Naive B cell (primary cell): ENCODE data around the gene SLC48A1. TPM values are rescaled to one million over a fixed set of nuclear protein-coding genes. Genes with fewer than 3 reads are reported as not detected.

ENCODE experiments used
- ATAC-seq, 2 donors: fragments of 150-1000 bp; cut with Tn5 transposase; 2 replicates each; pipeline ENCODE4 v1.10.0; 2021; ENCODE audit warnings: low read depth in 2 of 2, mild to moderate bottlenecking in 2 of 2, moderate library complexity in 2 of 2
- DNase-seq: peaks from one replicate; pipeline ENCODE4 v3.0.0; 2022
- H3K27ac Mint-ChIP-seq, 6 donors: one replicate each; pipeline ENCODE4 v1.8.0; 2020 to 2022; ENCODE audit warnings: mild to moderate bottlenecking in 6 of 6, mixed read lengths in 6 of 6, moderate library complexity in 5 of 6, inconsistent platforms in 2 of 6
- H3K27me3 Mint-ChIP-seq, 3 donors: one replicate each; pipeline ENCODE4 v1.8.0; 2021 to 2022; ENCODE audit warnings: mixed read lengths in 3 of 3, mild to moderate bottlenecking in 1 of 3
- H3K36me3 Mint-ChIP-seq, 2 donors: one replicate each; pipeline ENCODE4 v1.8.0; 2020 to 2022; ENCODE audit warnings: mixed read lengths in 2 of 2, inconsistent platforms in 1 of 2, mild to moderate bottlenecking in 1 of 2
- H3K4me1 Mint-ChIP-seq, 3 donors: one replicate each; pipeline ENCODE4 v1.8.0; 2020 to 2022; ENCODE audit warnings: mixed read lengths in 3 of 3, inconsistent platforms in 1 of 3, mild to moderate bottlenecking in 1 of 3, moderate library complexity in 1 of 3
- H3K4me3 Mint-ChIP-seq, 8 donors: one replicate each; pipeline ENCODE4 v1.8.0; 2020 to 2022; ENCODE audit warnings: mild to moderate bottlenecking in 8 of 8, mixed read lengths in 8 of 8, moderate library complexity in 8 of 8, inconsistent platforms in 2 of 8
- H3K9me3 Mint-ChIP-seq, 7 donors: one replicate each; pipeline ENCODE4 v1.8.0; 2020 to 2022; ENCODE audit warnings: mixed read lengths in 7 of 7, mild to moderate bottlenecking in 5 of 7, inconsistent platforms in 2 of 7, moderate library complexity in 1 of 7
- polyA plus RNA-seq, 6 donors: library from polyadenylated mRNA; unstranded; fragments of 300-500 nt; fragmentation: Illumina TruSeq; gene quantifications; one replicate each; pipeline ENCODE4 v1.2.3, GENCODE V29; 2021; ENCODE audit warnings: low read depth in 6 of 6

SLC48A1 gene
- polyA plus RNA-seq, 6 donors from 2014 or later = 12.2 to 18.3 (median 13.9) TPM

DNA sequence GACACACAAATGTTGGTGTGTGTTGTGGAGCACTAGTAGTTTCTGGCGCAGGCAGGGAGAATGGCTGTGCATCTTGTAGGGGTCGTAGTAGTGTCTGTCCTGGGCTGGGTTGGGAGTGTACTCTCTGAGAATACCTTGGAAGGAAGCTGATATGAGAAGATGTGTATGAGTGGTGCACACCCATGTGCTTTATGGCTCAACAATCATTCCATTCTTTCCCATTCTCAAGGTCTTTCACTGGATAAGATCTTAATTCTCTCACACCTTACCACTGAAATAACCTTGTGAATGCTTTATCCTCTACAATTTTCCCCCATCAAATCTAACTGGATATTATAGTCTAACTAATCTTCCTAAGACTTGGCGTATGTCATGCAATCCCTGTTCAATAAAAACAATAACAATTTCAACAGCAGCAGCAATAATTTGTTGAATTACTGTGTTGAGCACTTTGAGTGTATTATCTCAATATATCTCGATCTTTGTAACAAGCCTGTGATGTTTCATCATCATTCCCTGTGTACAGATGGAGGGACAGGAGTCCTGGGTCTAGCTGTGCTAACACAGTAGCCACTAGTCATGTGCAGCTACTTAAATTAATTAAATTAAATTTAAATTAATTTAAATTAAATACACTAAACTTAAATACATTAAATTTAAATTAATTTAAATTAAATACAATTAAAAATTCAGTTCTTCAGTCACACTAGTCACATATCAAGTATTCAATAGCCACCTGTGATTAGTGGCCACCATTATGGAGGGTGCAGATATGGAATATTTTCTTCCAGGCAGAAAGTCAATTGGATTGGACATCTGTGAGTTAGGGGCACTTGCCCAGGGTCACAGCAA is 3.6 kb upstream of the SLC48A1 start:
- DNase-seq (no peak), ATAC-seq (no peak)
- Mint-ChIP-seq H3K27ac (no peak overlapping the region), H3K36me3 (no peaks in the 10 kb centered on the region), H3K4me1 (peaks cover 14 to 20% (median 14%) of the 10 kb centered on the region in 3 donors), H3K9me3 (no peaks in the 10 kb centered on the region), H3K4me3 (no peak overlapping the region), H3K27me3 (no peaks in the 10 kb centered on the region)

DNA sequence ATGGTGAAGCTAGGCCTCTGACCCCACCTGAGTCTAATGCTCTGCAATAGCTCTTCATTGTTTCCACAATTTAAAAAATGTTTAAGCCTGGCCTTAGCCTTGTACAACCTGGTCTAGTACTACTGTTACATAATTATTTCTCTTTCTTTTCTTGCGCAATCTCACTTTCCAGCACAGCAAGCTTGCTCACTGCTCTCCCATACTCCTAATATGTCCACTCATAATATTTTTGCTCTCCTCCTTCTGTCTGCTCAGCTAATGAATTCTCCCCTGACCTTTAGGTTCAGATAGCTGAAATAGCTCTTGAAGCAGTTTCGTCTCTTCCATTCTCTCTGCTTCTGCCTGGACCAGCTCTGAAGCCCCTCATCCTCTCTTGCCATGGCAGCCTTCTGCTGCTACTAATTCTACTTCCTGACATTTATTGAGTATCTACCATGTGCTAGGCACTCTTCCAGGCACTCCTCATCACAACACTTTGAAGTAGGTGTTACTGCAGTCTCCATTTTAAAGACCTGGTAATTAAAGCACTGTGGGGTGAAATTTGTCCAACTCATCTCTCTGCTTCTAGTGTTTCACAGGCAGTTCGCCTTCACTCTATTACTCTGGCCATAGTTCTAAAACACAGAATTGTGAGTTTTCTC is 2.8 kb upstream of the SLC48A1 start:
- Mint-ChIP-seq H3K9me3 (no peaks in the 10 kb centered on the region), H3K4me3 (no peak overlapping the region), H3K27me3 (no peaks in the 10 kb centered on the region), H3K27ac (no peak overlapping the region), H3K4me1 (peaks cover 17 to 27% (median 22%) of the 10 kb centered on the region in 3 donors), H3K36me3 (no peaks in the 10 kb centered on the region)
- DNase-seq (no peak), ATAC-seq (no peak)

DNA sequence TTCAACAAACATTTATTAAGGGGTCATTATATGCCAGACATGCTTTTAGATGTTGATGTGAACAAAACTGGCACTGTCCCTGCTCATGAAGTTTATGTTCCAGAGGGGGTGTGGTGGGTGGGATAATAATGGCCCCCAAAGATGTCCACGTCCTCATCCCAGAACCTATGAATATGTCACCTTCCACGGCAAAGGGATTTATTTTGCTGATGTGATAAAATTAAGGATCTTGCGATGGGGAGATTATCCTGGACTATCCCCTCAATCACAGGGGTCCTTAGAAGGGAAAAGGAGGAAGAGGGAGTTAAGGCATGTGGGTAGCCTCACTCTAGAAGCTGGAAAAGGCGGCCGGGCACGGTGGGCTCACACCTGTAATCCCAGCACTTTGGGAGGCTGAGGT is 1.7 kb upstream of the SLC48A1 start:
- H3K27me3 Mint-ChIP-seq = no peaks in the 10 kb centered on the region
- H3K4me3 Mint-ChIP-seq = peak overlapping the region in 7 of 8 donors; percentile 17 to 91 (median 43)
- H3K36me3 Mint-ChIP-seq = no peaks in the 10 kb centered on the region
- no peaks in the 10 kb centered on the region for H3K9me3 Mint-ChIP-seq
- peaks cover 17 to 38% (median 25%) of the 10 kb centered on the region in 3 donors for H3K4me1 Mint-ChIP-seq
- DNase-seq (no peak), ATAC-seq (no peak)
- no peak overlapping the region for H3K27ac Mint-ChIP-seq

DNA sequence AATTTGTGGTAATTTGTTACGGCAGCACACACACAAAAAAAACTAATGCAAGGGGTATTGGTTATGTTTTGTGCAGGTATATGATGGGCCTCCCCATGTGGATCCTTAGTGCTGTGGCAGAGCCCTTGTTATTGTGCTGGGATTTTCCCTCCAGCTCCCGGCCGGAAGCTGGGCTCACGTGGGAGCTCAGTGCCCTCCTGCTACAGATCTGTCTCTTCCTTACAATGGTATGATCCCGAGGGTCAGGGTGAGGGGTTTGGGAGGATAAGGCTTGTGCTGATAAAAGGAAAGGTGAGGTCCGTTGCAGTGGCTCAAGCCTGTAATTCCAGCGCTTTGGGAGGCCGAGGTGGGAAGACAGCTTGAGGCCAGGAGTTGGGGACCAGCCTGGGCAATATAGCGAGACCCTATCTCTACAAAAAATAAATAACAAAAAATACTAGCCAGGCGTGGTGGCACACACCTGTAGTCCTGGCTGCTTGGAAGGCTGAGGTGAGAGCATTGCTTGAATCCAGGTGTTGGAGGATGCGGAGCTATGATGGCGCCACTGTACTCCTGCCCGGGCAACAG is 861 bp upstream of the SLC48A1 start:
- Mint-ChIP-seq H3K36me3 (no peaks in the 10 kb centered on the region), H3K4me1 (peaks cover 17 to 39% (median 24%) of the 10 kb centered on the region in 3 donors), H3K4me3 (peak overlapping the region in 7 of 8 donors; percentile 79 to 94 (median 87)), H3K9me3 (no peaks in the 10 kb centered on the region), H3K27ac (peak overlapping the region in 5 of 6 donors; percentile 54 to 92 (median 84)), H3K27me3 (no peaks in the 10 kb centered on the region)
- ATAC-seq = no peak
- DNase-seq = no peak

DNA sequence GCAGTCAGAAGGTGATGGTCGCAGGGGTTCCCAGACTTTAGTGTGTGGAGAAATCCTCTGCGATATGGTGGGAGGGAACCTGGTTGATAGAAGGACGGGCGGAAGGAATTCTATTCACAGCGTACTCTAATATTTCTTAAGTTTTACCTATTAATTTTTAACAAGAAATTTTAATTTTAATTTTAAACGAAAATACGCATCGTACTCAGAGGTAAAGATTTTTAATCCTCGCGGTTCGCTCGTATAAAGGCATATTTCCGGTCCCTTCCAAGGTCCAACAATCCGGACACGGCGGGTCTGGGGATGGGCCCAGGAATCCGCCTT is 338 bp upstream of the SLC48A1 start:
- ATAC-seq = no peak
- Mint-ChIP-seq H3K27me3 (no peaks in the 10 kb centered on the region), H3K4me3 (peak overlapping the region in 7 of 8 donors; percentile 79 to 94 (median 89)), H3K4me1 (peaks cover 19 to 41% (median 24%) of the 10 kb centered on the region in 3 donors), H3K9me3 (no peaks in the 10 kb centered on the region), H3K27ac (peak overlapping the region in 5 of 6 donors; percentile 67 to 92 (median 84)), H3K36me3 (no peaks in the 10 kb centered on the region)
- no peak for DNase-seq

DNA sequence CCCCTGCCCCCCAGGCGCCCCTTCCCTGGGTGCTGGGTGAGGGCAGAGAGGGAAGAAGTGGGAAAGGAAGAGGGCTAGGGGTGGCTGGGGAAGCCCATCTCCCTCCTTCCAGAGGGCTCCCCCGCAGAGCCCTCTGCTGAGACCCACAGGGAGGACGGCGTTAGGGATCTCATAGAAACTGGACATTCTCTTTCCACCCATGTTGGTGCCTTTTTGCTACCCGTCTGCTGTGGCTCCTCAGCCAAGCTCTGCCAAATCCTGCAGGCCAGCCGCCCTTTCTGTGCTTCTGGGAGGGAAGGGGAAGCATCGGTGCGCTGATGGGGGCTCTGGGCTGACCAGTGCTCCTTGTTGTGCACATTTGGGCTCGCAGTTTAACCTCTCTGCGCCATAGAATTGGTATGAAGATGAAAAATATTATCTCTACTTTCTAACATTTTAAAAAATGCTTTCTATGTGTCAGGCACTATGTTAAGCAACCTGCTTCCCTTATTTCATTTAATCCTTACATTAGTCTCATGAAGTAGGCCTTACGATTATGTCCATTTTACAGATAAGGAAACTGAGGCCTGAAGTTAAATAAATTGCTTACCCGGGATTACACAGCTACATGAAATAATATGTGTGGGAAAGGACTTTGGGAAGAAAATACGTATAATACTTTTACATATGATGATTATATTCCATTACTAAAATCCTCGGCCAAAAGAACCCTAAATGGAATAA is 981 bp downstream of the SLC48A1 start:
- Mint-ChIP-seq H3K36me3 (no peaks in the 10 kb centered on the region), H3K9me3 (no peaks in the 10 kb centered on the region), H3K27me3 (no peaks in the 10 kb centered on the region), H3K27ac (peak overlapping the region; percentile 50 to 96 (median 72)), H3K4me1 (peaks cover 23 to 47% (median 31%) of the 10 kb centered on the region in 3 donors), H3K4me3 (peak overlapping the region; percentile 84 to 95 (median 91))
- no peak for ATAC-seq
- DNase-seq = no peak

DNA sequence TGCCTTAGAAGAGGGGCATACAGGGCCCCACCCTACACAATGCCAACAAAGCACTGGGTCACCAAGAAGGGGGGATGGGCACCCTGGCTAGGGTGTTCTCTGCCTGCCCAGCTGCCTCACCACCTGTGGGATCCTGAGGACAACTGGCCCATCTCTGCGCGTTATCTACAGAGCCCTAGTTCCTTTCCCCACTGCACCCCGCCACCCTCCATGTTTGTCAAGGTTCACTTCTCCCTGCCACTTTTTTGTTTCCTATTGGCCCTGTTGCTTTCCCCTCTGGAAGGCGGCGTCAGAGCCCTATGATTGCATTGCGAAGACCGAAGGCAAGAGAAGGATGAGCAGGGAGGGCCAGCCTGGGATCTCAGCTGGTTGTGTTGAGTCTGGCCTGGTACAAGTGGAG is 1.6 kb downstream of the SLC48A1 start:
- Mint-ChIP-seq H3K27me3 (no peaks in the 10 kb centered on the region), H3K4me3 (peak overlapping the region; percentile 32 to 95 (median 88)), H3K27ac (peak overlapping the region in 2 of 6 donors; percentile 22 to 72), H3K36me3 (no peaks in the 10 kb centered on the region), H3K9me3 (no peaks in the 10 kb centered on the region), H3K4me1 (peaks cover 27 to 53% (median 37%) of the 10 kb centered on the region in 3 donors)
- DNase-seq (no peak), ATAC-seq (no peak)

DNA sequence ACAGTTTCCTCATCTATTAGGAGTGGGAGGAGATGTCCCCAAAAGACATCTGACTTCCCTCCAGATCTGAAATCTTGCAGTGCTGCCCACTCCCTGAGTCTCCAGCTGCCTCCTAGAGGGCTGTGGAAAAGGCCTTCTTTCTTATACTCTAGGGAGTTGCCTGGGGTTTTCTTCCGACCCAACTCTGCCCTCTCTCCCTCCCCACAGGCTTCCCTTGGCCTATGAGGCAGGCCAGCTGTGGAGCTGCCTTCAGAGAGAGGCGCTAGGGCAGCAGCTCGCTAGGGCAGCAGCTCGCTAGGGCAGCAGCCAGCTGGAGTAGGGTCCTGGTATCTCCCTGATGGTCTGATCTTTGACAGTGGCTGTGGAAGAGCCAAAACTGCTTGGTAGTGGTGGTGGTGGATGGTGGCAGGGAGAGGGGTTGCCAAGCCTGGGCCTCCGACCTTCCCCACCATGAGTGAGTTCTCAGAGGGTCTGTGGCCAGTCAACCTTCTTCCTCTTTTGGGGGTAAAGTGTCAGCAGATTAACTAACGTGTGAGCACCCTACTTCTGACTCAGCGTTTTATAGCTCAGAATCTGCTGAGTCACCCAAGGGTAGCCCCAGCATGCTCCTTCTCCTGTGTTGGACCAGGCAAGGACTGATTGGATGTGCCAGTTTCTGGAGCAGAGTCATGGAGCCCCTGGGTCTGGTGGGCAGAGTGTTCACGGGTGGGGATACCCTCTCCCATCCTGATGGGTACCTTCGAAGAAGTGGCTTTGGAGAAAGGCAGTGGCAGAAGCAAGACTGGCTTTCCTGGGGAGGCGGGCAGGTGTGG is 2.3 kb downstream of the SLC48A1 start:
- ATAC-seq (no peak), DNase-seq (no peak)
- H3K4me3 Mint-ChIP-seq = peak overlapping the region in 6 of 8 donors; percentile 32 to 95 (median 75)
- peak overlapping the region in 2 of 6 donors; percentile 4 to 48 for H3K27ac Mint-ChIP-seq
- H3K36me3 Mint-ChIP-seq = no peaks in the 10 kb centered on the region
- no peaks in the 10 kb centered on the region for H3K9me3 Mint-ChIP-seq
- H3K27me3 Mint-ChIP-seq = no peaks in the 10 kb centered on the region
- H3K4me1 Mint-ChIP-seq = peaks cover 27 to 53% (median 37%) of the 10 kb centered on the region in 3 donors

DNA sequence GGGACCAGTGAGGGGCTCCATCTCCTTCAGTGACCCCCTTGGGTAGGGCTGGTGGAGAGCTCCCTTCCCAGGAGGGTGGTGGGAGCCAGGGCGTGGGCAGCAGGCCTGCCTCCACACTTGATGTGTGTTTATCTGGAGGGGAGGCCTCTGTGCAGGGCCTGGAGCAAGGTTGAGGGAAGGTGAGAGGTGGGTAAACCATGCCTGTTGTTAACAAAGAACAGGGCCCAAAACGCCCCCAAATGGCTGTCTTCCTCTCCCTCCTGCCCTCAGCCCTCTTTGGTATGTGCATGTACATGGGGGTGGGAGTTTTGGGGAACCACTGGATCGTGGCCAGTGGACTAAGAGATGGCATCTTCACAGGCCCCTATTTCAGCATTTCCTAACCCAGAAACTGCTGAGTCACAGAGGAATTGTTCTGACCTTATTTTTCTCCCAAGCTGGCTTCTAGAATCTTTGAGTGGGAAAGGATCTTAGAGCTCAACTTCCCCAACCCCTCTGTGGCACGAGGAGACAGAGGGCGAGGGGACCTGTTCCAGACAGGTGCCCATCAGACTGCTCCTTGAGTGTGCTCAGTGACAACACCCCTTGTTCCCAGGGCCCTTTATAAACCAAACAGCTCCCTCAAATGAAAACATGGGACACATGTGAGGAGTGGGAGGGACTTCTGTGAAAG is 3.6 kb downstream of the SLC48A1 start:
- Mint-ChIP-seq H3K27ac (peak overlapping the region in 1 of 6 donors; percentile 88), H3K4me1 (peaks cover 30 to 53% (median 37%) of the 10 kb centered on the region in 3 donors), H3K27me3 (no peaks in the 10 kb centered on the region), H3K36me3 (no peaks in the 10 kb centered on the region), H3K9me3 (no peaks in the 10 kb centered on the region), H3K4me3 (peak overlapping the region in 1 of 8 donors; percentile 43)
- no peak for DNase-seq
- ATAC-seq = no peak

DNA sequence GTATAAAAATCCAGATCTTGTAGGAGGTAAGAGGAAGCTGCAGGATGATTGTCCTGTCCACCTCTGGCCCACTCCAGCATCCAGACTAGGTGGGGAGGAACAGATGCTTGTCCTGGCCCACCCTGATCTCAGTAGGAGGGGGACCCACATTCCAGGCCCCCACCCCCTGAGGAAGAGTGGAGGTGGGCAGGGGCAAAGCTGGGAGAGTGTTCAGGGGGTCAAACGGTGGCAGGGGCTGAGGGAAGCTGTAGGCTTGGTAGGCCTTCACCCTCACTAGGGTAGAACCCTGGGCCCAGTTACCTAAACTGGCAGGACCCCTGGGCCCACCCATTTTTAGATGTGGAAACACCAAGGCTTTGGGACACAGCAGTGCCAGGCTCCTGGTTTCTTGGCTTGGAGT is 4.1 kb downstream of the SLC48A1 start:
- H3K27me3 Mint-ChIP-seq = no peaks in the 10 kb centered on the region
- H3K27ac Mint-ChIP-seq = peak overlapping the region in 1 of 6 donors; percentile 88
- no peaks in the 10 kb centered on the region for H3K9me3 Mint-ChIP-seq
- H3K4me3 Mint-ChIP-seq = peak overlapping the region in 1 of 8 donors; percentile 43
- no peak for ATAC-seq
- no peak for DNase-seq
- H3K4me1 Mint-ChIP-seq = peaks cover 30 to 53% (median 37%) of the 10 kb centered on the region in 3 donors
- no peaks in the 10 kb centered on the region for H3K36me3 Mint-ChIP-seq

DNA sequence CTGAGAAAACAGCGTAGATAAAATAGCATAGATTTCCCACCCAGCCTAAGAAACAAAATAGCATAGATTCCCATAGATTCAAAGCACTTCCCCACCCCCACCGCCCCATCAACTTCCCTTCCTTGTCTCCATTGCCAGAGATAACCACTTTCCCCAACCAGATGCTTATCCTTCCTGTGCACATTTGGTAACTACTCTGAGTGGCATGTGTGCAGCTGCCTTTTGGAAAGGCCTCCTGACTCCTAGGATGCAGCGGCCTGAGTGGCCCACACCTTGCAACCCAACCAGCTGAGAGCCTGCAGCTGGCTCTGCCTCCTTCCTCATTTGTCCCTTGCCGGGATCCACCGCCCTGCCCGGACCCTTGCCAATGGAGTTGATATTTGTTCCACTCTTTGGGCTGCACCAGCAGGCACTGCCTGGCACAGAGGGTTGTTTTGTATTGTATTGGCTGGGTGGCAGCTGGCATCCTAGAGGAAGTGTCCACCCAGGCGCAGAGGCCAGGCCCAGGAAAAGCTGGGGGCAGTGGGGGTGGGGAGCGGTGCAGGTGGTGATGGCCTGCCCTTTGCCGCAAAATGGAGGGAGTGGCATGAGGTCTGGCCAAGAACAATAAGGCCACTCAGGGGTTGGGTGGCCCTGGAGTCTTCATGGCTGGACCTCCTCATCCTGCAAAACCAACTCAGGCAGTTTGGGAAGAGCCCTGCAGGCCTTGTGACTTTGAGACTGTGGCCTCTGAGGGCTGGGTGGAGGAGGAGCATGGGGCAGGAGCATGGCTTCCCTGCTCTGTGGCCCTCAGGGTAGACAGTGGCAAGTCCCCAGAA is 4.9 kb downstream of the SLC48A1 start:
- DNase-seq (no peak), ATAC-seq (no peak)
- Mint-ChIP-seq H3K4me1 (peaks cover 29 to 46% (median 34%) of the 10 kb centered on the region in 3 donors), H3K9me3 (no peaks in the 10 kb centered on the region), H3K36me3 (no peaks in the 10 kb centered on the region), H3K27me3 (no peaks in the 10 kb centered on the region), H3K27ac (peak overlapping the region in 2 of 6 donors; percentile 39 to 42), H3K4me3 (no peak overlapping the region)
